ENCODE data around the gene TRIM52.
A peak's percentile ranks its signal among the peaks of the same experiment; 100 is the strongest.

TRIM52 gene

GRCh38 chr5:181235689-181236366 is 25.1 kb downstream of the TRIM52 start:
- no peak for DNase-seq
- in situ Hi-C loops (cut with HindIII; ENCODE audit: low pct_ligation_motif_present, low pct_unique_long_range_greater_than_20kb, low sequenced_read_pairs) = no loop called here

- in situ Hi-C loops (cut with HindIII; ENCODE audit: low pct_ligation_motif_present, low pct_unique_long_range_greater_than_20kb, low sequenced_read_pairs) = no loop called here
- no peak for DNase-seq
Observed at GRCh38 chr5:181235323-181235688, 25.6 kb downstream of the TRIM52 start.

GRCh38 chr5:181234455-181235306 is 26.3 kb downstream of the TRIM52 start:
- in situ Hi-C loops (cut with HindIII; ENCODE audit: low pct_ligation_motif_present, low pct_unique_long_range_greater_than_20kb, low sequenced_read_pairs) = no loop called here

GRCh38 chr5:181233801-181234454 is 27.0 kb downstream of the TRIM52 start:
- DNase-seq = no peak
- in situ Hi-C loops (cut with HindIII; ENCODE audit: low pct_ligation_motif_present, low pct_unique_long_range_greater_than_20kb, low sequenced_read_pairs) = no loop called here

More at GRCh38 chr5:181234455-181235306, 26.3 kb downstream of the TRIM52 start:
- no peak for DNase-seq

DNA sequence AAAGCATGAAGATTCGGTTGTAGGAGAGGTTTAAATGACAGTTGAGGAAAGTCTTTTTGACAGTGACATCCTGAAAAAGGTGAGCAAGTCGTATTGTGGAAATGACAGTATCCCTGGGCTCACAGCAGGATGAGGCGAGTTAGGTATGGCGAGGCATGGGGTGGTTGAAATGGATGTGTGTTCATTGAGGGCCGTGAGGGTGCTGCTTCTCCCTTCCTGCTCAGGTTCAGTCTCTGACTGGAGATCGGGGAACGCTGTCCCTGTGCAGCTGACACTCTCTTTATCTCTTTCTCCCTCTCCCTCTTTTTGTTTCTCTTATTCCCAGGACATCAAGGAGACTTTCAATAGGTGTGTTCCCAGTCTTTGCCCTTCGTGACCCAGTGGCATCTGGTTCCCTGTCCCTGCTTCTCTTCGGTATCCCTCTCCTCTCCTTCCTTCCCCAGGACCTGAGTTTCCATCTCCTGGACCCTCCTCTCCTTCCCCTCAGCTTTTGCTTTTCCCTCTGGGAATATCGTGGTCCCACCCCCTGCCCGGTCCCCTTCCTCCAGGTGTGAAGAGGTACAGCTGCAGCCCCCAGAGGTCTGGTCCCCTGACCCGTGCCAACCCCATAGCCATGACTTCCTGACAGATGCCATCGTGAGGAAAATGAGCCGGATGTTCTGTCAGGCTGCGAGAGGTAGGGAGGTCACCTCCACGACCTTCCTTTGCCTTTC is 27.7 kb downstream of the TRIM52 start:
- in situ Hi-C loops (cut with HindIII; ENCODE audit: low pct_ligation_motif_present, low pct_unique_long_range_greater_than_20kb, low sequenced_read_pairs) = no loop called here
- DNase-seq = no peak

- in situ Hi-C loops (cut with HindIII; ENCODE audit: low pct_ligation_motif_present, low pct_unique_long_range_greater_than_20kb, low sequenced_read_pairs) = no loop called here
- no peak for DNase-seq
Observed at GRCh38 chr5:181232593-181232992, 28.4 kb downstream of the TRIM52 start.

DNA sequence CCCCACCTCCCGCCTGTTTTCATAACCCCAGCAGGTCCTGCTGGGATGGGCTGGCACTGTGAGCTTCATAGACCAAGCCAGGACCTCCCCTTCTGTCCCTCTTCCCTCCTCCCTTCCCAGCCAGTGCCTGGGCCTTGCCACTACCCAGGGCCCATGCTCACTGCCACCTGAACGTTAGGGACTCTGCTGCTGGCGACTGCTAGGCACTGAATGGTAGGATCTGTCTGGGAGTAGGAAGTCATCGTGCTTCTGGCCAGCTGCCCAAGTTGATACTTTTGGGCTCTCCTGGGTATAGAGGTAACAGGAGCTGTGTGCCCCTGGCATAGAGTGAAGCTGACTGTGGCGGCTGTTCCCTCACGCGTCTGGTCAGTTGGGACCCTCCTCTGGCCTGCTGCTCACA is 29.5 kb downstream of the TRIM52 start:
- no peak for DNase-seq
- in situ Hi-C loops (cut with HindIII; ENCODE audit: low pct_ligation_motif_present, low pct_unique_long_range_greater_than_20kb, low sequenced_read_pairs) = no loop called here

GRCh38 chr5:181230551-181230950 is 30.4 kb downstream of the TRIM52 start:
- in situ Hi-C loops (cut with HindIII; ENCODE audit: low pct_ligation_motif_present, low pct_unique_long_range_greater_than_20kb, low sequenced_read_pairs) = no loop called here
- DNase-seq = no peak

GRCh38 chr5:181229996-181230395 is 30.9 kb downstream of the TRIM52 start:
- no peak for DNase-seq
- in situ Hi-C loops (cut with HindIII; ENCODE audit: low pct_ligation_motif_present, low pct_unique_long_range_greater_than_20kb, low sequenced_read_pairs) = no loop called here

GRCh38 chr5:181224390-181225229 is 36.3 kb downstream of the TRIM52 start:
- in situ Hi-C loops (cut with HindIII; ENCODE audit: low pct_ligation_motif_present, low pct_unique_long_range_greater_than_20kb, low sequenced_read_pairs) = no loop called here
- DNase-seq = no peak

DNA sequence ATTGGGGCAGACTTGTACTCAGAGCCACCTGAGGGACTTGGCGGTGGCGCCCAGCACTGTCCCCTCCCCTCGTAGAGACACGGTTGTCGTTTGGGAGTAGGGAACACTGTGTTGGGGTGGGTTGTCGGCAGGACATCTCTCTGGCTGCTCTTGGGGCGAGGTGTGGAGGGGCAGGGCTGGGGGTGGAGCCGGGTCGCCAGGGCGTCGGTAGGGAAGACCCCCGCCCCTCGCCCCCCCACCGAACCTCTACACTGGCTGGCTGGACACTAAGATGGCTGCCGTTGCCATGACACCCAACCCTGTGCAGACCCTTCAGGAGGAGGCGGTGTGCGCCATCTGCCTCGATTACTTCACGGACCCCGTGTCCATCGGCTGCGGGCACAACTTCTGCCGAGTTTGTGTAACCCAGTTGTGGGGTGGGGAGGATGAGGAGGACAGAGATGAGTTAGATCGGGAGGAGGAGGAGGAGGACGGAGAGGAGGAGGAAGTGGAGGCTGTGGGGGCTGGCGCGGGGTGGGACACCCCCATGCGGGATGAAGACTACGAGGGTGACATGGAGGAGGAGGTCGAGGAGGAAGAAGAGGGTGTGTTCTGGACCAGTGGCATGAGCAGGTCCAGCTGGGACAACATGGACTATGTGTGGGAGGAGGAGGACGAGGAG is 37.1 kb downstream of the TRIM52 start:
- peak; percentile 42 for DNase-seq
- in situ Hi-C loops (cut with HindIII; ENCODE audit: low pct_ligation_motif_present, low pct_unique_long_range_greater_than_20kb, low sequenced_read_pairs) = no loop called here

GRCh38 chr5:181223058-181223728 is 37.8 kb downstream of the TRIM52 start, which contains the start of gene TRIM41:
TSS of gene TRIM41 (plus strand) at chr5:181223281. CDS start at chr5:181224000, 719 bp downstream.
- in situ Hi-C loops (cut with HindIII; ENCODE audit: low pct_ligation_motif_present, low pct_unique_long_range_greater_than_20kb, low sequenced_read_pairs) = no loop called here
- peak; percentile 95 for DNase-seq

- no peak for DNase-seq
- in situ Hi-C loops (cut with HindIII; ENCODE audit: low pct_ligation_motif_present, low pct_unique_long_range_greater_than_20kb, low sequenced_read_pairs) = no loop called here
Observed at GRCh38 chr5:181222630-181223057, 38.3 kb downstream of the TRIM52 start.

DNA sequence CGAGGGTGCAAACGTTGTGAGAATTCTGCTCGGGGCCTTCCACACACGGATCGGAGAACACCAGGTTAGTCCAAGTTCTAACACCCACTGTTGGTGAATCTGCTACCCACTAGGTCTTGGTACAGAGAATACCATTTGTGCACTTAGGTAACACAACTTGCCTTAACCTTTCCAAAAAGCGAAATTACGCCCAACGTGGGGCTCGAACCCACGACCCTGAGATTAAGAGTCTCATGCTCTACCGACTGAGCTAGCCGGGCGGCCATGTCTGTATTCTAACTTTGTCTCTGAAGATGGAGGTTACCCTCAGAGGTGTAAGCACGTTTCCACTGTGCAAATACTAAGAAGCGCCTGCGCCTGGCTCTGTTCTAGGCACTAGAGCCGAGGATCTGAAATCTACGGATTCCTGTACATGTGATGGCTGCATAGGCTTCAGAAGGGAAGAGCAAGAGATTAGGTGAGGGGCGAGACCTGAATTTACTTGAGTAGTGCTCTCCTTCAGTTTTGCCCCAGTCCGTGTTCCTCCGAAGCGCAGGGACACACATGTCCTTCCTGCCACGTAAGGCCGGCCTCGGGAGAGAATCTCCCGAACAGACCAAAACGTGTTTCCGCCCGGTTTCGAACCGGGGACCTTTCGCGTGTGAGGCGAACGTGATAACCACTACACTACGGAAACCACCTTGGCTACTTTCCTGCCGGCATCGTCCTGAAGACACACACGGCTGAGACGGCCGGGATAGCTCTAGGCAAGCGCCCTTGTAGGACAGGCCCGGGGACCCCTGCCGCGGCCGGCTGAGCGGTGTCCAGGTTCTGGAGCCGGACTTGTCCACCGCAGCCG is 38.9 kb downstream of the TRIM52 start:
- in situ Hi-C loops (cut with HindIII; ENCODE audit: low pct_ligation_motif_present, low pct_unique_long_range_greater_than_20kb, low sequenced_read_pairs) = no loop called here
- DNase-seq = peak; percentile 91

DNA sequence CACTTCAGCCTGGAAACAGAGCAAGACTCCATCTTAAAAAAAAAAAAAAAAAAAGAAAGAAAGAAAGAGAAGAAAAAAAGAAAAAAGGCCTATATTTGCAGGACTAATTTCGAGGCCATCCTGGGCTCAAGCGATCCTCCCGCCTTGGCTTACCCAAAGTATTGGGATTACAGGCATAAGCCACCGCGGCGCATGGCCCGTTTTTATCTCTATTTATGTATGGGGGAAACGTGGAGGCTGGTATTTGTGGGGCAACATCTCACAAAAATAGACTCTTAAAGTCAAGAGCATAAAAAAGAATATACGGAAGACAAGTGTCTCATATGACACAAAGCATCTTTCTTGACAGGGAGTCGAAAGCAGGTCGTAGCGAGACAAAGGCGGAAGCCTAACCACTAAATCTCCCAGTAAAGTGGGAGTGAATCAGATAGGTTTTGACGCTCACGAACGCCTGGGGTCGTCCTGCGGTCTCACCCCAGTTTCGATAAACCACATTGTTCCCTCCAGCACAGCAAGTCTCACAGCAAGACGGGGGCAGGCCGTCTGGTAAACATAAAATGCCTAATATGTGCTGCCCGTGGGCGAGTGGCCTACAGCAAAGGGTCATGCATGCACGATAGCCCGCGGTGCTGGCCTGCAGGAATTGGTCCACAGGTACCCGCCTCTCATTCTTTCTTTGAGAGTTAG is 39.7 kb downstream of the TRIM52 start:
- DNase-seq = no peak
- in situ Hi-C loops (cut with HindIII; ENCODE audit: low pct_ligation_motif_present, low pct_unique_long_range_greater_than_20kb, low sequenced_read_pairs) = no loop called here

- in situ Hi-C loops (cut with HindIII; ENCODE audit: low pct_ligation_motif_present, low pct_unique_long_range_greater_than_20kb, low sequenced_read_pairs) = no loop called here
Observed at GRCh38 chr5:181220178-181220515, 40.8 kb downstream of the TRIM52 start.

More at GRCh38 chr5:181220178-181220515, 40.8 kb downstream of the TRIM52 start:
- DNase-seq = no peak

Measured in ACHN (cell line).